GM19463 (cell line): ENCODE measurements around the gene ZCCHC17.
"Not testable (repeated sequence)": the region's sequence is repeated elsewhere in the genome, so short reads cannot be mapped to it uniquely, and the experiment has no call there.

ENCODE experiments used
- ATAC-seq: cut with Tn5 transposase; IDR thresholded peaks from one replicate; pipeline ENCODE4 v1.9.1; 2021; ENCODE audit warnings: mild to moderate bottlenecking, moderate library complexity; ENCODE audit not compliant: unreplicated experiment

The ZCCHC17 gene

GRCh38 chr1:31296486-31297276 is at the start of gene ZCCHC17, which contains the start of gene SNRNP40:
ZCCHC17 (plus strand) TSS chr1:31297032; CDS start chr1:31310099, 13,067 bp downstream.
SNRNP40 (minus strand) TSS chr1:31296788; CDS start chr1:31296751, 37 bp downstream.
- ATAC-seq: peak; percentile 96

GRCh38 chr1:31248276-31248675 is 48.6 kb upstream of the ZCCHC17 start:
- ATAC-seq: no peak

GRCh38 chr1:31249854-31250253 is 47.0 kb upstream of the ZCCHC17 start:
- ATAC-seq: no peak

GRCh38 chr1:31257213-31257612 is 39.6 kb upstream of the ZCCHC17 start:
- no peak for ATAC-seq

GRCh38 chr1:31258581-31258980 is 38.3 kb upstream of the ZCCHC17 start:
- no peak for ATAC-seq

GRCh38 chr1:31259746-31260145 is 37.1 kb upstream of the ZCCHC17 start:
- no peak for ATAC-seq

- no peak for ATAC-seq
Measured at GRCh38 chr1:31261916-31262315, 34.9 kb upstream of the ZCCHC17 start.

GRCh38 chr1:31262393-31262792 is 34.4 kb upstream of the ZCCHC17 start:
- not testable (repeated sequence) for ATAC-seq

- ATAC-seq: no peak
Measured at GRCh38 chr1:31263408-31263807, 33.4 kb upstream of the ZCCHC17 start.

- ATAC-seq: no peak
Measured at GRCh38 chr1:31264790-31265386, 31.9 kb upstream of the ZCCHC17 start.

- no peak for ATAC-seq
Measured at GRCh38 chr1:31266547-31266946, 30.3 kb upstream of the ZCCHC17 start.

- ATAC-seq: no peak
Measured at GRCh38 chr1:31272369-31272768, 24.5 kb upstream of the ZCCHC17 start.

- no peak for ATAC-seq
Measured at GRCh38 chr1:31273619-31274018, 23.2 kb upstream of the ZCCHC17 start.

- ATAC-seq: not testable (repeated sequence)
Measured at GRCh38 chr1:31282426-31282825, 14.4 kb upstream of the ZCCHC17 start.

GRCh38 chr1:31287791-31288190 is 9.0 kb upstream of the ZCCHC17 start:
- not testable (repeated sequence) for ATAC-seq

- ATAC-seq: no peak
Measured at GRCh38 chr1:31289021-31289420, 7.8 kb upstream of the ZCCHC17 start.

- no peak for ATAC-seq
Measured at GRCh38 chr1:31295874-31296485, 852 bp upstream of the ZCCHC17 start.

GRCh38 chr1:31297277-31298247 is 730 bp downstream of the ZCCHC17 start:
- no peak for ATAC-seq

- no peak for ATAC-seq
Measured at GRCh38 chr1:31299365-31299764, 2.5 kb downstream of the ZCCHC17 start.

GRCh38 chr1:31300193-31300592 is 3.4 kb downstream of the ZCCHC17 start:
- ATAC-seq: no peak
